ENCODE measurements around the gene OTOGL.

OTOGL gene

DNA sequence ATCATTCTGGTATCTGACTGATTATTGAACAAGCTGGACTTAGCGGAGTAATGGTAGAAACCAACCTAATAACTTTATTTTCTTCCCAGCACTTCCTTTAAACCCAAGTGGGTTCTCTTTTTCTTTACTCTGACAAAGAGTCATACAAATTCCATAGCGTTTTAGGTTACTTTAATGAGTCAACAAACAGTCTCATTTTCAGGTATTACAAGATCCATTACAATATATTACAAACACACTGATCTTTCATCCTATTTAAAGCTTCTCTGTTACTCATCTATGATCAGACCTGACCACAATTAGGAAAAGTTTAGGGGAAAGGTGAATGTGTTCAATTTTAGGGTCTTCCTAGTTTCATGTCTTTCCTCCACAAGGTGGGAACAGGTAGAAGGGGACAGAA lies 305.3 kb downstream of the OTOGL start:
- no peak for DNase-seq

DNA sequence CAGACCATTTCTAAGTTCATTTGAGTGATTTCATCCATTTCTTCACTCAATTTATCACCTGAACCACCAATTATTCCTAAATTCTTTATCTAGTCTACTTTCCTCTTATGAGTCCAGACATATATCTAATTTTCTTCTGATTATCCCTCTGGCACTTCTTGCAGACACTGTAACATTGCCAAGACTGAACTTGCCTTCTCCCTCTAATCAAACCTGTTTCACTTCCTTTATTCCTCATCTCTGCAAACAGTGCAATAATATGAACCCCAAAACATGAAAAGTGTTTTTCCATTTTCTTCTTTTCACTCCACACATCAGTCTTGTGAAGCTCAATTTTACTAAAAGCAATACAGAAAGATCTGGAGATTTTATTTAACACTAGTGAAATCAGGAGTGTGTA lies 306.9 kb downstream of the OTOGL start:
- no peak for DNase-seq

DNA sequence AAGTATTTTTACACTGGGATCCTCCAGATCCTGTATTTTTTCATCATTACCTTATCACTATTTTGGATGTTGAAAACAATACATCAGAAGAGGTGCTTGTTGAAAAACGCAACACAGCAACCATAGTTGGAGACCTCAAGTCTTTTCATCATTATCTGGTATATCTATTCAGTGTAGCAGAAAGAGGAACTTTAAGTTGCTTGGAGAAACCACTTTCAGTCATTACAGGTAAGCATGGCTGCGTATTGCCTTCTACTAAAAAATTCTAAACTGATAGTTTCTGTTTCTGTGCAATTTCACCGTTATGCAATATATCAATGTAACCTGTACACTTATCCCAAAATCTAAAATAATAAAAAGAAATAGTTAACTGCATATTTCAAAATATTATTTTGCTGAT lies 312.4 kb downstream of the OTOGL start:
- no peak for DNase-seq

DNA sequence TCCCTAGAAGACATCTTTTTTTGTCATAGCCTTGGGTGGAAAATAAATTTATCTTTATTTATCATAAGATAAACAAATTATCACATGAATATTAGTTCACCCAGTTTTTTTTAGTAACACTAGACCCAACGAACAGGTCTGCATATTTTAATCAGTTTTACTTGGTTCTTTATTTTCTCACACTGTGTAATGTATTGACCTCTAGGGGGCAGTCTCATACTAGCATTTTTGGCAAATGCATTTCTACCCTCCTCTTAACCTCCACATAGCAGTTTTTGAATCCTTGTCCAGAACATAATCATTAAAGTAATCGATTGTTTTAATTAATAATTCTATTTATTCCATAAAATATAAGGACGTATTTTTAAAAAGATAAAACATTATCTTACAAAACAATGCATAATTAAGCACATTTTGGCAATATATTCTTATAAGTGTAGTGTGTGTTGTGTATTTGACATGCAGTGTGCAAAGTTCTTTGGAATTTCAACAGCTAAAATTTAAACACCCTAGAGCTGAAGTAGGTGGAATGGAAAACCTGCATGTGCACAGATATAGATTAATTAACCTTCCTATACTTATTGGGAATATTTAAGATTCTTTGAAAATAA lies 313.1 kb downstream of the OTOGL start:
- no peak for DNase-seq

DNA sequence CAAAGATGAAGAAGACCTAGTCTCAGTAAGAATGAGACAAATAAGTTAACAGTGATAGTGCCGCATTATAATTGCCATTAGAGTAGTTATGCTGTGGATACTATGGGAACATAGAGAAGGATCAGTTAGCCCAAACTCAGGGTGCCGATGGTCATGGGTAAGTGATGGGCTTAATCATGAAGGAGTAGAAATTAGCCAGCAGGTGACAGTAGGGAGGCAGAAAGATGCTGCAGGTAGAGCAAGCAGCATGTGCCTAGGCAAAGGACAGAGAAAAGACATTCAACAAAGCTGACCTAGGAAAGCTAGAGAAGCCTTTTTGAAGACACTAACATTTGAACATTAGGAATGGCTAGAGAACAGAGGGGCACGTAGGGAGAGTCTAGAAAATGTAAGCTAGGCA lies 314.1 kb downstream of the OTOGL start:
- no peak for DNase-seq

DNA sequence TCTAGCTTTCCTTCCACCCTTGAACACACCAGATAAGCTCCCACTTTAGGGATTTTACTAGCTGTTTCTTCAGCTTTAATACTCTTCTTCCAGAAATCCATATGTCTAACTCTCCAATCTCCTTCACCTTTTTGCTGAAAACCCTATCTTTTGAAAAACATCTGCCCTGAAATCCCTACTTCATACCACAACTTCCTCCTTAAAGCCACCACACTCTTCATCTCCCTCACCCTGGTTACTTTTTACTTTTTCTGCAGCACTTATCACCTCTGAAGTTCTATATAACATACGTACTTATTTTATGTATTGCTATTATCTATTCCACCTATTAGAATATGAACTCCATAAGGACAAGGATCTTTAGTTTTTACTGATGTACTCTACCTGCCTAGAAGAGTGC lies 316.1 kb downstream of the OTOGL start:
- no peak for DNase-seq

DNA sequence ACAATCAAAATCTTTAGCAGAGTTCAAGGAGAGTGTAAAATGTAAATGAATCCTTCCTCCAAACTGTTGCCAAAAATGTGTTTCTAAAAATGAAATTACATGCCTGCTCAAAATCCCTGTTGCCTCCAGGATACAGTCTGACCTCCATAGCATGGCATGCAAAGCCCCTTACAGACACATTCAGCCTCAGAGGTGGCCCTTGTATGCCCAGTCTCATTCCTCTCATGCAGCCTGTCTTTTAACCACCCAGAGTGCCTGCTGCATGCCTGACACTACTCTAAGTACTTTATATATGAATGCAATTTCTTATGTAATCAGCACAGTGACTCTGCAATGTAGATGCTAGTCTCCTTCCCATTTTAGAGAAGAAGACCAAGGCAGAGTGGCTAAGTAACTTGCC lies 320.3 kb downstream of the OTOGL start:
- DNase-seq = no peak

DNA sequence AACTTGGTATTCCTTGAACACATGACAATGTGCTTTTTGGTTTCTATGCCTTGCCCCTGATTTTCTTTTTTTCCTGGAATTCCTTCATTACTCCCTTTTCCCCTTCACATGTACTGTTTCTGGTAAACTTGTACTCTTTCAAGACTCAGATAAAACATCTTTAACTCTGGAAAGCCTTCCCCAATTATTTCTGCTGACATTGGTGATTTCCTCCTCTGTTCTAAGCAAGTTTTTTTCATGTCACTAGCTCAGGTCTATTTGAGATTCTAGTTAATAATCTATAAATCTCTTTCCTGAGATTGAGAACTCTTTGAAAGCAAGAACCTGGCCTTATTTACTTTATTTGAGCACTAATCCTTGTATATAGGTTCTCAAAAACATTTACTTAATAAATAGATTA lies 320.7 kb downstream of the OTOGL start:
- no peak for DNase-seq

DNA sequence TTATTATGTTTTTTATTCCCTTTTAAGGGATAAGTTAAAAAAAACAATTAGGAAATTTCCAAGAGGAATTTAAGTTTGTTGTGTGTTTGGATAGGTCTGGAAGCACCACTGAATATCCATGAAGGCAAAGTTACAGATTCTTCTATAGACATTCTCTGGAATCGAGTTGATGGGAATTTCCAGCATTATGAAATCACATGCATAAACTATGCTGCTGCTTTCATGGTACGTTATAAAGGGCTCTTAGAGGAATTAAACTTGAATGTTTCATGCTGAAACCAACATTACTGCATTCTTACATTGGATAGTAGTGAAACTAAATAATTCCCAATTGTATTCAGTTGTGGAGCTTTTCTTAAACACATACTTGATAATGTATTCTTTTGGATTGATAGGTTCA lies 323.2 kb downstream of the OTOGL start:
- no peak for DNase-seq
